HG03097 (cell line): Measurements from ENCODE around the gene ZNF613.
"Not testable (repeated sequence)": the region's sequence is repeated elsewhere in the genome, so short reads cannot be mapped to it uniquely, and the experiment has no call there.

Experiments used
- ATAC-seq: cut with Tn5 transposase; IDR thresholded peaks from one replicate; pipeline ENCODE4 v1.9.1; 2021; ENCODE audit not compliant: unreplicated experiment, low FRiP score

ZNF613 gene

DNA sequence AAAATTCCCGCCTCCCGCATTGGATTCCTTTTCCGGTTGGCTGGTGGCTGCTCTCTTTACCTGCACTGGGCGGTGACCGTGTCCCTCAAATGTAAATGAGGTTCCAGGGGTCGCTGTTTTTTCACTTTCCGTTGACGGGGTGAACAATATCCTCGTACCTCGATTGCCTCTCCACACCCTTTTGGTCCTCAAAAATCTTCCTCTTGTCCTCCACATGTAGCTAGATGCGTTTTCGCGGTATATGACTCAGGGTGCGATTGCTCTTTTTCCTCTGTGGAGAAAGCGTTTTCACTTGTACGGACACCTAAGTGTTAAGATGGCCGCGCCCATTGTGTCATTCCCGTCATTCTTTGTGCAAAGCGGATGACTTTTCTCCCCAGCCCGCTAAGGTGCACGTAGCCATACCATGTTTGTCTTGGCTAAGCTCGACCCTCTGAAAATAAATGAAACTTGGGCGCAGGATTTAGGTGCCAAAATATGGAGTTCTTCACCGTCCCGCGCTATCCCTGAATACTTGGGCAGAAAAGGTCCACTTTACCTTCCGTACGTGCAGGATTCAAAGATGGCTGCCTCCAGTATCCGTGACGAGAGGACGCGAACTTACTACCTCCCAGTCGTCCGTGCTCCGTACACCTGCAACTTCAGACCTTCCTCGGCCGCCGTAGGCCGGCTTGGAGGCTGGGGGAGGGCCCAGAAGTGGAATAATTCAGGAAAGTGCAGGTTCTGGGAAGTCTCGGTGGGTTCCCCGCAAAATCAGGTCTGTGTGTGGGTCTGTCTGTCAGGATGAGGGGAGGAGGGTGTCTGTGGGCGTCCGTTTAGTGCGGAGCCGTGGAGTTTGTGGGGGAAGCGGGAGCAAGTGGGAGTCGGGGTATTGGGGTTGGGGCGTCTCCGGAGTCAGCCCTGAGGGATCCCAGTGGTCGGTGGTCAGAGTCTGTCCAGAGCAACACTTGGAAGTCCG, at the start of gene ZNF613:
TSS of gene ZNF613 (plus strand) at position 689 of the 958 bp plus-strand sequence. CDS start 8,749 bp downstream, outside the sequence.
- ATAC-seq: peak; percentile 81

DNA sequence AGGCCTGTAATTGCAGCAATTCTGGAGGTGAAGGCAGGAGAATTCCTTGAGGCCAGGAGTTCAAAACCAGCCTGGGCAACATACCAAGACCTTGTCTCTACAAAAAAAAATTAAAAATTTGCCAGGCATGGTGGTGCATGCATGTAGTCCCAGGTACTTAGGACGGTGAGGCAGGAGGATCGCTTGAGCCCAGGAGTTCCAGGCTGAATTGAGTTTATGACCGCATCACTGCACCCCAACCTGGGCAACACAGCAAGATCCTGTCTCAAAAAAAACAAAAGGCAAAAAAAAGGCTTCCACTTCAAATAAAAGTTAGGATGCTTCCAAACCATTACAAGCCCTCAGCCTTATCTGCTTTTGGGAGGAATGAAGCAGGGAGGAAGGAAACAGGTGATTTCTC, 44.8 kb upstream of the ZNF613 start:
- no peak for ATAC-seq

DNA sequence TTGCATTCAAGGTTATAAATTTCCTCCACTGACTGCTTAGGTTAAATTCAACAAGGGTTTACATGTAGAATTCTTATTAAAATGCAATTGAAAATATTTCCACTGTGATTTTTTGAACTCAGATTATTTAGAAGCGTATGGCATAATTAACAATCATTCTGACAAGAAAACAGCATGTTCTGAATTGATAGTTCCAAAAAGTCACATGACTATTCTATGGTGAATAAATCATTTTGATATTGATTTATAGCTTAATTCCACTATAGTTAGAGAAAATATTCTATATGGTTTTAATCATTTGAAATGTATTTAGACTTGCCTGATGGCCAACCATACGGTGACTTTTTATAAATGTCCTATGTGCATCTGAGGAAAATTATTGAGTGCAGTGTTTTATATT, 42.6 kb upstream of the ZNF613 start:
- ATAC-seq: no peak

DNA sequence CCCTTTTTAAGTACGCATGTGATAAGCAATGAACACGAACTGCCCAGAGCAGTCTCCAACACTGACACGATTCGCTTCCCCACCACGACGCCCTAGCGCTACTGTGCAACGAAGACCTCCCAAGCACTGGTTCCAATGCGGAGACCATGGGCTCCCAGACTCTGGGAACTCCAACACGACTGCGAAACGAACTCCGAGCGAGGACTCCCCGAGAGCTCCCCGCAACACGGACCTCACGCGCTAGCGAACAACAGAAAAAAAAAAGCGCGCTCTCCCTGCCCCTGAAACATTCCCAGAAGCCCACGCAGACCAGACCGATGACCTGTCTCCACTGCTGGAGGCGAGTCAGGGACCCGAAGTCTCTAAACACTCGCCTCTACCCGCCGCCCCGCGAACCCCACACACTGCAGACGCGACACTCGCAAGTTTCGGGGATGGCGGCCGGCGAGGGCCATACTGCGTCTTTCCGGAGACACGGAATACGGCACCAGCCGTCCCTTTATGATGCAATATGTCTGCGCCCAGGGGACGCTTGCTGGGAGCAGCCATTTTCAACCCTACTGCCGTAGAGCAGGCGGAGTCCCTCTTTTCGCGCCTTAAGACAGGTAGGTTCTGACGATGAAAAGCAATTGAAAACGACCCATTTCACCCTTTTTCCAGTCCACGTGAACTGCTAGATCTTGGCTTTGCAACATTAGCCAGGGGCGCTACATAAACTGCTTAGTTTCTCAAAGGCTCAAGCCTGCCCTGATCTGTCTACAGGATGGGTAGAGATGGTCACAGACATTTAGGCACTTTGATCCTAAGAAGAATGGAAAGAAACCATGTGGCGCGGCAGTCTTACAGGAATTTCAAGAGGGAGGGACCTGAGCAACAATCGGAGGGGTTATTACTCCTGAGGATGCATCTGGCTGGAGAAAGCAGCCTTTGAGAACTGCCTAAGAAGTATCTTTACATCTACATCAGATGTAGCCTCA, 39.5 kb upstream of the ZNF613 start, which contains the start of gene ZNF577:
TSS of gene ZNF577 (minus strand) at position 430 of the 977 bp plus-strand sequence. CDS start 7,569 bp downstream, outside the sequence.
- ATAC-seq: peak; percentile 50

DNA sequence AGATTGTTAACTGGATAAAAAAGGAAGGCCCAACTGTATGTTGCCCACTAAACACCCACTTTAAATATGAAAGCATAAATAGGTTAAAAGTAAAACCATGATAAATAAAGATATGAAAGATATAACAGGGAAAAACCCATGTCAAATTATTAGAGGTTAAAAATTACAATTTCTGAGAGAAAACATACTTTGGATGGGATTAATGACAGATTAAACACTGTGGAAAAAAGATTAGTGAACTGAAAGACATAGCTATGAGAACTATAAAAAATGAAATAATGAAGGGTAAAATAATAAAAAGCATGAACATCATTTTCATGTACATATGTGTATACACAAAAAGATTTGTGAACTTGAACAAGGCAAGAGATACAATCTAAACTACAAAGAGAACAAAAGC, 37.3 kb upstream of the ZNF613 start:
- ATAC-seq: no peak

DNA sequence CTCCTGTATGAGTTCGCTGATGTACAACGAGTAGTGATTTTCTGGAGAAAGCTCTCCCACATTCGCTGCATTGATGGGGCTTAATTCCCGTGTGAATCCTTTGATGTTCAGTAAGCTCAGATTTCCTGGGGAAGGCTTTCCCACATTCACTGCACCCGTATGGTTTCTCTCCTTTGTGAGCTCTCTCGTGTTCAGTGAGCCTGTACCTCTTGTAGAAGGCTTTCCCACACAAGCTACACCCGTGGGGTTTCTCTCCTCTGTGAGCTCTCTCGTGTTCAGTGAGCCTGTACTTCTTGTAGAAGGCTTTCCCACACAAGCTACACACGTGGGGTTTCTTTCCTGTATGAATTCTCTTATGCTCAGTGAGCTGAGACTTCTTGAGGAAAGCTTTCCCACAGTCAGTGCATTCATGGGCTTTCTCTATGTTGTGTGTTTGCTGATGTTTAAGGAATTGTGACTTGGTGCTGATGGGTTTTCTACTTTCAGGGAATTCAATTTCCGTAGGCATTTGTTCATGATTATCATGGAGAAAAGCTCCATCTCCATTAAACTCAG, 36.0 kb upstream of the ZNF613 start:
- ATAC-seq: no peak

DNA sequence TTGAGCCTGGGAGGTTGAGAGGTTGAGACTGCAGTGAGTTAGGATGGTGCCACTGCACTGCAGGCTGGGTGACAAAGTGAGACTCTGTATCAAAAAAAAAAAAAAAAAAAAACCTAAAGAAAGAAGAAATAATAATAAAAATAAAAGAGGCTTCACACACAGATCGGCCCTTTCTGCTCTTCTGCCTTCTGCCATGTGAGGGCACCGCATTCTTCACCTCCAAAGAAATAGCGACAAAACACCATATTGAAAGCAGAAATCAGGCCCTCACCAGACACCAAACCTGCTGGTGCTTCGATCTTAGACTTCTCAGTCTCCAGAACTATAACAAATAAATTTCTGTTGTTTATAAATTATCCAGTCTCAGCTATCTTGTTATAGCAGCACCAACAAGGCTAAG, 25.4 kb upstream of the ZNF613 start:
- ATAC-seq: no peak

DNA sequence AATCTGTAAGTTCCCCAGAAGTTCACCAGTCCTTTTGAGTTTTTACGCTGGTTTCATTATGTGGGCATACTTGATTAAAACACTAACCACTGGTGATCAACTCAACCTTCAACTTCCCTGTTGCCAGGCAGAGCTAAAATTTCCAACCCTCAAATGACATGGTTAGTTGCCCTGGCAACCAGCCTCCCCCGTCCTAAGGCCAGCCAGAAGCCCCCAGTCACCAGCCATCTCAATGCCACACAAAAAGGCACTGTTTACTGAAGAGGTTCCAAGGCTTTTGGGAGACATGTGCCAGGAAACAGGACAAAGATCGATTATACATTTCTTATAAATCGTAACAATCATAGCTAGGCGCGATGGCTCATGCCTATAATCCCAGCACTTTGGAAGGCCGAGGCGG, 24.1 kb upstream of the ZNF613 start:
- ATAC-seq: no peak

DNA sequence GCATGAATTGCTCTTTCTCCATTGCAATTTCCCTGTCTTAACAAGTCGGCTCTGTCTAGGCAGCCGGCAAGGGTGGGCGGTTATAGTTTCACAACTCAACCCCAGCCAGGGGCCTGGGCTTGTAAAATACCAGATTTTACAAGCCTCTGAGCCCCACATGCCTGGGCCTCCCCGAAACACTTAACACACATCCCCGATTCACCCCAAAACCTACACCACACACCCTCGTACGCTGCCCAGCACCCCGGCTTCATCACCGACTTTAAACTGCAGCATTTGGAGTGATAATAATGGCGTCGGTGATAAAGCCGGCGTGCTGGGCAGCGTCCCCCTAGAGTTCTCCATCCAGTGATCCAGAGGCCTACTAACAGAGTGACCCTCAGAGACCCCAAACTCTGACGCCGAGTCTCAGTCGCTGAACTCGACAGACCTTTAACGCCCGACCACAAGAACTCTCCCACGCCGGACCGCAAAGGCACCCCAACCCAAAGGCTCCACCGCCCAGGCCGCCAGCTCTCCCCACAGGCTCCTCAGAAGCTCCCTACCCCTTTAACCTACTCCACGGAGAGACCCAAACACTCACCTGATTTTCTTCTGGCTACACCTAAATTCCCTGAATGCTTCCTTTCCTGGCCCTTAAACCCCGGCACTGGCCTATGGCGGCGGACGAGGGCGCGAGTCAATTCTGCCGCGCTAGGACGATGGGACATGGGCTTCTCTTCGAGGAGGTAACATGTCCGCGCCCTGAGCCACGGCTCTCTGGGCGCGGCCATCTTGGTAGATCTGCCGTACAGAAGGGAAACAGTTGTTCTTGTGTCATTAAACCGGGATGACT, 22.7 kb upstream of the ZNF613 start, which contains the start of gene ZNF649:
TSS of gene ZNF649 (minus strand) at position 687 of the 835 bp plus-strand sequence. CDS start 4,910 bp downstream, outside the sequence.
- peak; percentile 79 for ATAC-seq

DNA sequence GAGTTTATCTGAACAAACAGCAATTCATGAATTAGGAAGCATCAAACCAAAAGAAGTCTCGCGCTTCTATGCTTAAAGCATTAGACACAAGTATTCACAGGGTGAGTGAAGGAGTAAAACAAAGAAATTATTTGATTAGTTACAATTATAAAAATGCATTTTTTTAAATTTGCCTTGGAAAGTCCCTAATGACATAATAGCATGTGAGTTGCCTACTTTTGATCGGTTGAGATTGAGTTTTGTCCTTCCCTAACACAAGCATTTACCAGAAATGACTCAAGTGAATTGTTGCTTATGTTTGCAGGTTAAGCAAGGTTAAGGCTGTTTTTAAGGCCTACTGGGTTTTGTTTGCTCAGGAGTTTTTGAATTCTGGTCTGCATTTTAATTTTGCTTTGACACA, 22.1 kb upstream of the ZNF613 start:
- ATAC-seq: no peak

DNA sequence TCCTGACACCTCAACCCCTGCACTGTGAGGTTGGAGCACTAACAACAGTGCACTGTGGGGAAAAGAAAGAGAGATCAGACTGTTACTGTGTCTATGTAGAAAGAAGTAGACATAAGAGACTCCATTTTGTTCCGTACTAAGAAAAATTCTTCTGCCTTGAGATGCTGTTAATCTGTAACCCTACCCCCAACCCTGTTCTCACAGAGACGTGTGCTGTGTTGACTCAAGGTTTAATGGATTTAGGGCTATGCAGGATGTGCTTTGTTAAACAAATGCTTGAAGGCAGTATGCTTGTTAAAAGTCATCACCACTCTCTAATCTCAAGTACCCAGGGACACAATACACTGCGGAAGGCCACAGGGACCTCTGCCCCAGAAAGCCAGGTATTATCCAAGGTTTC, 21.6 kb upstream of the ZNF613 start:
- ATAC-seq: not testable (repeated sequence)

DNA sequence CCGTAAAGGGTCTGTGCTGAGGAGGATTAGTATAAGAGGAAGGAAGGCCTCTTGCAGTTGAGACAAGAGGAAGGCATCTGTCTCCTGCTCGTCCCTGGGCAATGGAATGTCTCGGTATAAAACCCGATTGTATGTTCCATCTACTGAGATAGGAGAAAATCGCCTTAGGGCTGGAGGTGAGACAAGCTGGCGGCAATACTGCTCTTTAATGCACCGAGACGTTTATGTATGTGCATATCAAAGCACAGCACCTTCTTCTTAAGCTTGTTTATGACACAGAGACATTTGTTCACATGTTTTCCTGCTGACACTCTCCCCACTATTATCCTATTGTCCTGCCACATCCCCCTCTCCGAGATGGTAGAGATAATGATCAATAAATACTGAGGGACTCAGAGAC, 21.2 kb upstream of the ZNF613 start:
- ATAC-seq: not testable (repeated sequence)

DNA sequence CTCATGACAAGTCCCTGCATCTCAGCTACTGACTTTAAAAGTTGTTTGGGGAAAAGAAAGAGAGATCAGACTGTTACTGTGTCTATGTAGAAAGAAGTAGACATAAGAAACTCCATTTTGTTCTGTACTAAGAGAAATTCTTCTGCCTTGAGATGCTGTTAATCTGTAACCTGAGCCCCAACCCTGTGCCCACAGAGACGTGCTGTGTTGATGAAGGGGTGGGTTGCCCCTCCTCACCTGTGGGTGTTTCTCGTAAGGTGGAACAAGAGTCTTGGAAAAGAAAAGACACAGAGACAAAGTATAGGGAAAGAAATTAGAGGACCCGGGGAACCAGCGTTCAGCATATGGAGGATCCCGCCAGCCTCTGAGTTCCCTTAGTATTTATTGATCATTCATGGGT, 19.3 kb upstream of the ZNF613 start:
- not testable (repeated sequence) for ATAC-seq

DNA sequence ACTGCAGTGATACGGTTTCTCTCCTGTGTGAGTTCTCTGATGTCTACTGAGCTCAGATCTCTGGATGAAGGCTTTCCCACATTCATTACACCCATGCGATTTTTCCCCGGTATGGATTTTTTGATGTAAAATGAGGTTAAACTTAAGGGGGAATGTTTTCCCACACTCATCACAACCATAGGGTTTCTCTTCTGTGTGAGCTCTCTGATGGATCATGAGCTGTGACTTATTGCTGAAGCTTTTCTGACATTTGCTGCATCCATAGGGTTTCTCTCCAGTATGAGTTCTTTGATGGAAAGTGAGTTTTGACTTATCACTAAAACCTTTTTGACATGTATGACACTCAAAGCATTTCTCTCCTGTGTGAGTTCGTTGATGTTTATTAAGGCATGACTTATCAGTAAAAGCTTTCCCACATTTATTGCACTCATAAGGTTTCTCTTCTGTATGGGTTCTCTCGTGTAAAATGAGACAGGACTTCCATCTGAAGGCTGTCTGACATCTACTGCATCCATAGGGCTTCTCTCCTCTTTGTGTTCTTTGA, 11.9 kb upstream of the ZNF613 start:
- ATAC-seq: no peak

DNA sequence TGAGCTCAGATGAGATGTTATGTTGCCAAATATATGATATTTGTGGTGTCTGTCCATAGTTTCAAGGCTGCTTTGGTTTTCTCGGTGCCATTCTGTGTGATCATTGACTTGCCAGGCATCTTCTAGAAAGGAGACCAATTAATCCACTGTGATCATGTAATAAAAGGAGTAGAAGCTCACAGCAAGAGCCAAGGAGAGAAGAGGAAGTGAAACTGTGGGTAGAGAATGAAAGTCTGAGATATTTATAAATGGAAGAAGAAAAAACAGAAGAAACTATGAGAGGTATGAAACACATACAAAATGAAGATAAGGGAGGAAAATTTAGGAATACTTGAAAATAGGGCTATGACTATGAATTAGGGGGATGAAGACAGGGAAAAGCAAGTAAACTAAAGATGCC, 11.1 kb upstream of the ZNF613 start:
- no peak for ATAC-seq

DNA sequence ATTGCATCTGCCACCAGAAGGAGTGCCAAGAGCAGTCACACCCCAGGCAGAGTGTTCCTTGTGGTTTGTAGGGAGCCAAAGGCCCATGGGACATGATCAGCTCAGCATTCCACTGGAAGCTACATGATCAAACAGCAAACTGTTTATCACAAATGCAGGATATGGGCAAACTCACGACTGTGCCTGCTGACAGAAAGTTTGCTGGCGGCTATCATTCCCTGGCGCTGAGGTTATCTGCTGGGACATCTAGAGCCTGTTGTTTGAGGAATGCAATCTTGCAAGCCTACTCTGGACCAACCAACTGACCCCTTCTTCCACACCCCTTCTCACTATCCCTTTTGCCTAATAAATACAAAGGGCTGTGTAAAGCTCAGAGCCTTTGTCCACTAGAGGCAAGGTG, 7.7 kb upstream of the ZNF613 start:
- ATAC-seq: no peak

DNA sequence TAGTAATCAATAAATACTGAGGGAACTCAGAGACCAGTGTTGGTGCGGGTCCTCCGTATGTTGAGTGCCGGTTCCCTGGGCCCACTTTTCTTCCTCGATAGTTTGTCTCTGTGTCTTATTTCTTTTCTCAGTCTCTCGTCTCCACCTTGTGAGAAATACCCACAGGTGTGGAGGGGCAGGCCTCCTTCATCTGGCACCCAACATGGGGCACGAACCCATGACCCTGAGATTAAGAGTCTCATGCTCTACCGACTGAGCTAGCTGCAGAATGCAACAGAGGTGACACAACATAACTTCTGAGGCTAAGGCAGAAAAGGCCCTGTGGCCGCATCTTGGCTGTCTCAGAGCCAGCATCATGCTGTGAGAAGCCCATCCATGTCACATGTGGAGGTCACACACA, 5.3 kb upstream of the ZNF613 start:
- ATAC-seq: no peak

DNA sequence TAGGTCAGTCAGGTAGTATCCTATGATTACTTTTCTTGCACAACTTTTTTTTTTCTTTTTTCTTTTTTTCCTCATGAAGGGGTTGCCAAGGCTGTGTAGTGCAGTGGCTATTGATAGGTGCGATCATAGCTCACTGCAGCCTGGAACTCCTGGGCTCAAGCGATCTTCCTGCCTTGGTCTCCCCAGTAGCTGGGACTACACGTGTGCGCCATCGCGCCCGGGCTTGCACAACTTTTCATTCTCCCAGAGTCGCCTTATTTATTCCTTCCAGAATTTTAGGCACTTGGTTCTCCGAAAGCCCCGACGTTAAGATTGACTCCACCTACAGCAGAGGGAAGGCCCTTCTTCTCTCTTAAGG, 867 bp upstream of the ZNF613 start:
- ATAC-seq: no peak

DNA sequence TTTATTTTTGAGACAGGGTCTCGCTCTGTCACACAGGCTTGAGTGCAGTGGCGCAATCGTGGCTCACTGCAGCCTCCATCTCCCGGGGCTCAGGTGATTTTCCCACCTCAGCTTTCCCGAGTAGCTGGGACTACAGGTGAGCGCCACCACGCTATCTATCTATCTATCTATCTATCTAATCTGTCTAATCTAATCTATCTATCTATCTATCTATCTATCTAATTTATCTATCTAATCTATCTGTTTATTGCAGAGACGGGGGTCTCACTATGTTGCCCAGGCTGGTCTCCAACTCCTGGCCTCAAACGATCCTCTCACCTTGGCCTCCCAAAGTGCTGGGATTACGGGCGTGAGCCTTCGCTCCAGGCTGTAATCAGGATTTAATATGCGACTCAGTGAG, 587 bp downstream of the ZNF613 start:
- no peak for ATAC-seq

DNA sequence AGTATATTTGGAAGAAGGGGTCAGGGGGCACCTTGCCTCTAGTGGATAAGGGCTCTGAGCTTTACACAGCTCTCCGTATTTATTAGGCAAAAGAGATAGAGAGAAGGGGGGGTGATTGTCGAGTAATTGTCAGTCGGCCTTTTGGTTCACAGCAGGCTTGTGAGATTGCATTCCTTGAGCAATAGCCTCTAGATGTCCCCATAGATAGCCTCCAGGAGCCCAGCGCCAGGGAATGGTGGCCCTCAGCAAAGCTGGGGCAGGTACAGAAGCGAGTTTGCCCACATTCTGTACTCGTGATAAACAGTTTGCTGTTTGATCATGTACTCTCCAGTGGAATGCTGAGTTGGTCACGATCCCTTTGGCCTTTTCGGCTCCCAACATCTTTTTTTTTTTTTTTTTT, 4.6 kb downstream of the ZNF613 start:
- no peak for ATAC-seq
